Calu3 (cell line): Measurements from ENCODE around the gene TUBB. TPM values are rescaled to one million over a fixed set of nuclear protein-coding genes. Genes with fewer than 3 reads are reported as not detected.

Source experiments
- BruUV-seq: library from RNA; stranded (reverse); fragments of 400-500 nt; replicated peaks from 2 replicates; lab custom pipeline; 2021; lab: Mats Ljungman, UMichigan
- CTCF ChIA-PET: fragments of 300-600 bp; sonication (Branson Sonifier 250); formaldehyde crosslinking; loops from one replicate; lab custom pipeline; 2022; ENCODE audit warnings: antibody characterized with exemption; lab: Charles Lee
- DNase-seq: peaks from one replicate; pipeline ENCODE4 v3.0.0; 2022
- H3K27ac Mint-ChIP-seq: one replicate; pipeline ENCODE4 v1.8.0; 2022; ENCODE audit warnings: mixed read lengths; ENCODE audit not compliant: unreplicated experiment
- H3K27me3 Mint-ChIP-seq: one replicate; pipeline ENCODE4 v1.8.0; 2022; ENCODE audit warnings: mixed read lengths; ENCODE audit not compliant: unreplicated experiment
- H3K36me3 Mint-ChIP-seq: one replicate; pipeline ENCODE4 v1.8.0; 2022; ENCODE audit warnings: mild to moderate bottlenecking, moderate library complexity, mixed read lengths; ENCODE audit not compliant: insufficient read depth, unreplicated experiment
- H3K4me1 Mint-ChIP-seq: one replicate; pipeline ENCODE4 v1.8.0; 2022; ENCODE audit warnings: mild to moderate bottlenecking, low read depth, mixed read lengths; ENCODE audit not compliant: unreplicated experiment
- H3K4me3 Mint-ChIP-seq: one replicate; pipeline ENCODE4 v1.8.0; 2022; ENCODE audit warnings: mild to moderate bottlenecking, low read depth, moderate library complexity, mixed read lengths; ENCODE audit not compliant: unreplicated experiment
- H3K9me3 Mint-ChIP-seq: one replicate; pipeline ENCODE4 v1.8.0; 2022; ENCODE audit warnings: low read depth, mixed read lengths; ENCODE audit not compliant: unreplicated experiment
- intact Hi-C: fragments of 100-400 bp; cut with micrococcal nuclease; formaldehyde crosslinking; loops from one replicate; pipeline ENCODE4 v1.10.0; 2022; ENCODE audit not compliant: unreplicated experiment
- total RNA-seq: library from RNA; stranded (reverse); gene quantifications from 2 replicates; pipeline ENCODE4 v1.2.3, GENCODE V29; 2022
- TF ChIP-seq, protein P1 (sequence below): fragments of 200-600 bp; IDR thresholded peaks from one replicate; pipeline ENCODE4 v1.8.0; 2022; ENCODE audit warnings: antibody characterized with exemption; ENCODE audit not compliant: unreplicated experiment

Gene TUBB
- total RNA-seq, 1 experiment from 2014 or later, result 1,123 TPM

DNA sequence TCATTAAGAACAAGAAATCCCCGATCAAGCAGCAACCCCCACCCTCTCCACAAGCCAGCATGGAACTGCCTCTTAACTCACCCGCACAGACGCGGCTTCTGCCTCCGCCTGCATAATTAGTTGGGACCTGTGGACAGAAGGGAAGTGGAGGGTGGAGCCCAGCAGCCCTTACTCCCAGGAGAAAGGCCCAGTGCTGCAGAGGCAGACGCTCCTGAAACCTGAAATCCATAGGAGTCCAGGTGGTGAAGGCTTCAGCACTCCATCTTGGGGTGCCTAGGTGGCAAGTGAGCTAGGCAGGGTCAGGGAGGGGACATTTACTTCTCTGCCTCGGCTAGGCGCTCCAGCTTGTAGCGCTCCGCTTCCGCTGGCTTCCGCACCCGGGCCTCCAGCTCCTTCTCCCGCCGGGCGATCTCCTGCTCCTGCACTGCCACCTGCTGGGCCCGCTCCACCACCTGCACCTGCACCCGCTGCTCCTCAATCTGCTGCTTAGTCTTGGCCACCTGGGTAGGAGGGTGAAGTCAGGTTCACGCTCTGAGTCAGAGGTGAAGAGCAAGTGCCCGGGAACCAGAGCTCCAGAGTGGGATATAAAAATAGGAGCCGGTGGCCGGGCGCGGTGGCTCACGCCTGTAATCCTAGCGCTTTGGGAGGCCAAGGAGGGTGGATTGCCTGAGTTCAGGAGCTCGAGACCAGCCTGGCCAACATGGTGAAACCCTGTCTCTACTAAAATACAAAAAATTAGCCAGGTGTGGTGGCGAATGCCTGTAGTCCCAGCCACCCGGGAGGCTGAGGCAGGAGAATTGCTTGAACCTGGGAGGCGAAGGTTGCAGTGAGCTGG lies 10.7 kb downstream of the TUBB start:
- intact Hi-C loops, result loop anchor here (5.0 kb wide), 1 partner anchor 356 kb away; no protein-coding TSS in a partner anchor
- Mint-ChIP-seq H3K4me1 (peaks cover 22% of the 10 kb centered on the region), H3K27me3 (no peaks in the 10 kb centered on the region), H3K36me3 (peaks cover 92% of the 10 kb centered on the region), H3K4me3 (peak overlapping the region; percentile 66), H3K9me3 (no peaks in the 10 kb centered on the region), H3K27ac (peak overlapping the region; percentile 98)
- DNase-seq, result peak; percentile 95
- CTCF ChIA-PET, result interaction anchor here (0.6 to 2.0 kb wide), 31 partner anchors 9 to 189 kb away, joined by 3 to 50 read pairs (median 6); partner anchors contain the start of genes ATAT1, C6orf136, DDR1 and DHX16
- TF ChIP-seq, protein P1, sequence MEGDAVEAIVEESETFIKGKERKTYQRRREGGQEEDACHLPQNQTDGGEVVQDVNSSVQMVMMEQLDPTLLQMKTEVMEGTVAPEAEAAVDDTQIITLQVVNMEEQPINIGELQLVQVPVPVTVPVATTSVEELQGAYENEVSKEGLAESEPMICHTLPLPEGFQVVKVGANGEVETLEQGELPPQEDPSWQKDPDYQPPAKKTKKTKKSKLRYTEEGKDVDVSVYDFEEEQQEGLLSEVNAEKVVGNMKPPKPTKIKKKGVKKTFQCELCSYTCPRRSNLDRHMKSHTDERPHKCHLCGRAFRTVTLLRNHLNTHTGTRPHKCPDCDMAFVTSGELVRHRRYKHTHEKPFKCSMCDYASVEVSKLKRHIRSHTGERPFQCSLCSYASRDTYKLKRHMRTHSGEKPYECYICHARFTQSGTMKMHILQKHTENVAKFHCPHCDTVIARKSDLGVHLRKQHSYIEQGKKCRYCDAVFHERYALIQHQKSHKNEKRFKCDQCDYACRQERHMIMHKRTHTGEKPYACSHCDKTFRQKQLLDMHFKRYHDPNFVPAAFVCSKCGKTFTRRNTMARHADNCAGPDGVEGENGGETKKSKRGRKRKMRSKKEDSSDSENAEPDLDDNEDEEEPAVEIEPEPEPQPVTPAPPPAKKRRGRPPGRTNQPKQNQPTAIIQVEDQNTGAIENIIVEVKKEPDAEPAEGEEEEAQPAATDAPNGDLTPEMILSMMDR, result peak; percentile 84
- BruUV-seq, result TSS peak; percentile 25

DNA sequence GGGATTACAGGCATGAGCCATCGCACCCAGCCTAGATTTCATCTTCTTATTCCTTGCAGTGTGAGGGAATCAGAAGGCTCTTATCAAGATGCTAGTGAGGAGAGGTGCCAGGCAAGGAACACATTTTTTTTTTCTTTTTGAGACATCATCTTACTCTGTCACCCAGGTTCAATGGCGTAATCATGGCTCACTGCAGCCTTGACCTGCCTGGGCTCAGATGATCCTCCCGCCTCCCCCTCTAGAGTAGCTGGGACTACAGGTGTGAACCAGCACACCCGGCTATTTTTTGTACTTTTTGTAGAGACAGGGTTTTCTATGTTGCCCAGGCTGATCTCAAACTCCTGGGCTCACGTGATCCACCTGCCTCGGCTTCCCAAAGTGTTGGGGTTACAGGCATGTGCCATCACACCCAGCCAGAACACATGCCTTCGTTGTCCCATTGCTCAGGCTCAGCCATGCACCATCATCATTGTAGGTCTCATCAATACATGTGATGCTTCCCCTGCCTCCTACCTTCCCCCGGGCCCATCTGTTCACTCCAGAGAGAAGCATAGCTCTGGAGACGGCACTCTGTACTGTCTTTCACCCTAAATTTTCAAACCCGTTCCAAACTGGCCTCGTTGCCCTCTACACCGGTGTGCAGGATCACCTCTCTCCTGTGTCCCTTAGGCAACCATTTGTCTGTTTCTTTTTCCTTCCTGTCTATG lies 12.2 kb downstream of the TUBB start:
- TF ChIP-seq, protein P1, result no peak
- no peak for DNase-seq
- Mint-ChIP-seq H3K27ac (peak overlapping the region; percentile 44), H3K9me3 (no peaks in the 10 kb centered on the region), H3K4me3 (no peak overlapping the region), H3K36me3 (peaks cover 92% of the 10 kb centered on the region), H3K4me1 (peaks cover 38% of the 10 kb centered on the region), H3K27me3 (no peaks in the 10 kb centered on the region)
- no TSS peak for BruUV-seq
- intact Hi-C loops, result loop anchor here (5.0 kb wide), 1 partner anchor 355 kb away; no protein-coding TSS in a partner anchor
- CTCF ChIA-PET, result interaction anchor here (0.5 to 2.0 kb wide), 5 partner anchors 26 to 88 kb away, joined by 3 to 50 read pairs (median 10); no protein-coding TSS in a partner anchor

DNA sequence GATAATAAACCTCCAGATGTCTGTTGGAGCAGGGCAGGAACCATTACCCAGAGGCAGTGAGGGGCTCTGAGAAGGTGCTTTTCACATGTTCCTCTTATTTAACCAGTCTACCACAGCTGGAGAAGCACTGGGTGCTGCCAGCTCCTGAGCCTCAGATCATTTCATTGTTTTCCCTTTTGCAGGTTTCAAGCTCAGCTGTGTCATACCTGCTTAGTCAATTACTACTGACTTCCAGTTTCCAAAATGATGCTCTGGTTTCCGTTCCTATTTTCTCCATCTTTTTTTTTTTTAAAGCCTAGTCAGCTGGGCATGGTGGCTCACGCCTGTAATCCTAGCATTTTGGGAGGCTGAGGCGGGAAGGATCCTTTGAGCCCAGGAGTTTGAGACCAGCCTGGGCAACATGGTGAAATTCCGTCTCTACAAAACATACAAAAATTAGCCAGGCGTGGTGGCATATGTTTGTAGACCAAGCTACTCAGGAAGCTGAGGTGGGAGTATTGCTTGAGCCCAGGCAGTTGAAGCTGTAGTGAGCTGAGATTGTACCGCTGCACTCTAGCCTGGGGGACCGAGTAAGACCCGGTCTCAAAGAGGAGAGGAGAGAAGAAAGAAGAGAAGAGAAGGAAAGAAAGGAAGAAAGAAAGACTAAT lies 15.6 kb downstream of the TUBB start:
- intact Hi-C loops, result no loop called here
- H3K27me3 Mint-ChIP-seq, result no peaks in the 10 kb centered on the region
- H3K9me3 Mint-ChIP-seq, result no peaks in the 10 kb centered on the region
- no peak overlapping the region for H3K27ac Mint-ChIP-seq
- CTCF ChIA-PET, result interaction anchor here (1.0 kb wide), 1 partner anchor 84 kb away, joined by 4 read pairs; no protein-coding TSS in a partner anchor
- peaks cover 61% of the 10 kb centered on the region for H3K4me1 Mint-ChIP-seq
- BruUV-seq, result no TSS peak
- DNase-seq, result no peak
- peaks cover 92% of the 10 kb centered on the region for H3K36me3 Mint-ChIP-seq
- TF ChIP-seq, protein P1, result no peak
- H3K4me3 Mint-ChIP-seq, result no peak overlapping the region

DNA sequence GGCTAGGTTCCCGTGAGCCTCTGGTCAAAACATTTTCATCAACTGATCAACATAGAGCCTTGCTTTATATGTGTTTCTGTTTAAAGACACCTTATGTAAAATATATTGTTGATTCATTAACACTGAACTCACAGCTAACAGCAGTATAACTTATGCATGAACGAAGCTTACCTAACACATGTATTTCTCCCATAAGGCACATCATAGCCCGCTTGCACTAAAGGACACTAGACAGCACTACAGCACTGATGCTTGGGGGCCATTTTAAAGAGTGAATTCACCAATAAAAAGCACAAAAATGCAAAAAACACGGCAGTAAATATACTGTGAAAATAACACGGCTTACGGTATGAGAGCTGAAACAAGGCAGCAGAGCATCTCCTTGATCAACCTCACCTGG lies 18.4 kb downstream of the TUBB start:
- Mint-ChIP-seq H3K9me3 (no peaks in the 10 kb centered on the region), H3K36me3 (peaks cover 93% of the 10 kb centered on the region), H3K4me1 (peaks cover 61% of the 10 kb centered on the region), H3K4me3 (no peak overlapping the region), H3K27me3 (peaks cover 6% of the 10 kb centered on the region), H3K27ac (no peak overlapping the region)
- intact Hi-C loops, result no loop called here
- TF ChIP-seq, protein P1, result no peak
- BruUV-seq, result no TSS peak
- no peak for DNase-seq
- CTCF ChIA-PET, result interaction anchor here (1.0 to 1.4 kb wide), 3 partner anchors 14 to 82 kb away, joined by 3 to 11 read pairs (median 5); no protein-coding TSS in a partner anchor
